ENCODE measurements around the gene NFYA. TPM values are rescaled to one million over a fixed set of nuclear protein-coding genes. Genes with fewer than 3 reads are reported as not detected.

The NFYA gene
- total and polyA plus RNA-seq, 9 of the 15 experiments (the other 6 are each of a cell fraction or from before 2014, with no cell fraction given), result 7.3 to 37.1 (median 21.8) TPM

DNA sequence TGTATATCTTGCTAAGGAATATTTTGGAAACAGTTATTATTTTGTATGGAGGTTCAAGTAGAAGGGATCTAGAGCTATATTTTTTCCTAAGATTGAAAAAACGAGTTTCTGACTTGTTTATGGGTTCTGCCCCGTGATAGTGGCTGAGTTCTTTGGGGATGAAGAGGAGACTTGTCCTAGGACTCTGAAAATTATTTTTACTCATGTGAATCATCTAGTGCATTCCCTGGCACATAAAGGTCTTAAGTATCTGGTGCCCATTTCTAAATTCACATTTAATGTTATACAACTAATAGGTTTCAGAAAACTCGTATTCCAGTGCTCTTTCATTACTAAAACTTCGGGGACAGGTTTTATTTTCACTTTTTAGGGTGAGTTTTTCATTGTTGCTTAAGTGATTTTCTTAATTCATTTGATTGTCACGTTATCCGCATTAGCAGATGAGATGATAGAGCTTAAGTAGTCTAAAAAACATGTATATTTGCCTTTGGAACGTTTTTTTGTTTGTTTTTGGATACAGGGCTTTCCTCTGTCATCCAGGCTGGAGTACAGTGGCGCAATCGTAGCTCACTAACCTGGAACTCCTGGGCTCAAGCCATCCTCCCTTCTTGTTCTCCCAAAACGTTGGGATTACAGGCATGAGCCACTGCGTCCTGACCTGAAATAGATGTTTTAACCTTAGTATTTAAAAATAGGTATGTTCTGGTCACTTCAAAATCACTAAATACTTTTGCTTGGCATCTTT, 2.1 kb downstream of the NFYA start (continued):
- TF ChIP-seq ZFX (CRISPR knock-in tag; IDR thresholded peaks at IDR 0.05), result no peak
- TF ChIP-seq SP1 (CRISPR knock-in tag; IDR thresholded peaks at IDR 0.05), result peak; percentile 8; the same call in 1 of the 2 replicates
- no peak for TF ChIP-seq ILF3 (IDR thresholded peaks at IDR 0.05; ENCODE audit: borderline replicate concordance)
- no peak for TF ChIP-seq MCM2 (IDR thresholded peaks at IDR 0.05; ENCODE audit: low read depth)
- no peak for TF ChIP-seq KDM4B (IDR thresholded peaks at IDR 0.05; ENCODE audit: borderline replicate concordance in 2 of 2, low read depth in 1 of 2)

DNA sequence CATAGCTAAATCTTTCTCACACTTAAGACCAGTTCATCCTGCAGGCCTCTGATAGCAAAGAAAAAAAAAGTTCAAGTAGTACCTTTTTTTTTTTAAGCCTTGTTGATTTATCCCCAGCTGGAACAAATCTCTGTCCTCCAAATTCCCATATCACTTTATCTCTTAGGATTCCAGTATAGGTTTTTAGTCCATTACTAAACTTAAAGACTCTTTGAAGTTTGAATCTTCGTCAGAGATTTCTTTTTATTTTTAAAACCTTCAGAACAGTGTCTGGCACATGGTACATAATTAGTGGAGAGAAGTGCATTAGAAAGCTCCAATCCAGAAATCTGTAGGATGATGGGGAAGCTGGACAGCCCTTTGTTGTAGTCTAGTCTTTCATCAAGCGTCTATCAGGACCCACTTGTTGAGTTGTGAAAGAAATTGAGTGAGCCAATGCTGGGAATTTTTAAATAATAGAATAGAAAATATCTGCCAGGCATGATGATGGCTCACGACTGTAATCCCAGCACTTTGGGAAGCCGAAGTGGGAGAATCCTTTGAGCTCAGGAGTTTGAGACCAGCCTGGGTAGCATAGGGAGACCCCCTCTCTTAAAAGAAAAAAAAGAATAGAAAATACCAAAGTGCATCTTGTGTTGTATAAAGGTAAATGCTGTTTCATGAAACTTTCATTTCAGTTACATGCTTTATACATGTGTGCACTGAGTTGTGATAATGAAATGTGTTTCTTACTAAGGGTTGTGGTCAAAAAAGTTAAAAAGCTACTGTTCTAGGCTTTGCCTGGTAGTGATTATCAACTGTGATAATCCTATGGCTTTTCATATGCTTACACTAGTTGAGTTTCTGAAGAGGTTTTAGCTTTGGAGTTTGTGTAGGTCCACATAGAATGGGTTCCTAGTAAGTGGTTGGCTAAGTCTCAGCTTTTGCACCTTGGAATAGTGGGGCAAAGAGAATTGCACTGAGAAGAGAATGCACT, 3.2 kb downstream of the NFYA start:
- ATAC-seq, result no peak
- FAIRE-seq, result no peak
- ChIA-PET POLR2A (interaction anchor here (0.6 to 1.5 kb wide), 7 partner anchors 8 to 56 kb away, joined by 3 to 6 read pairs (median 3); partner anchors contain the start of gene APOBEC2), CTCF (ENCODE audit: low intra/inter-chr PET ratio) (interaction anchor here (0.5 kb wide), 1 partner anchor 10 kb away, joined by 3 read pairs; no protein-coding TSS in a partner anchor)
- intact Hi-C loops (cut with micrococcal nuclease) (no loop called here), in situ Hi-C loops (cut with MboI) (no loop called here)
- Histone ChIP-seq H3K27me3 (ENCODE audit: control insufficient read depth in 2 of 2, insufficient read depth in 2 of 2, low read length in 2 of 2) (no peaks in the 10 kb centered on the region), H3K4me1 (replicated peaks in 1 of 2; ENCODE audit: control insufficient read depth in 2 of 2, insufficient read depth in 2 of 2, low read length in 2 of 2) (peaks cover 9 to 17% of the 10 kb centered on the region in 2 experiments), H3K9me3 (replicated peaks; ENCODE audit: control insufficient read depth, insufficient read depth, low read depth, low read length) (no peaks in the 10 kb centered on the region), H3K9me1 (ENCODE audit: control insufficient read depth, insufficient read depth, low read length) (no peaks in the 10 kb centered on the region), H2AFZ (ENCODE audit: low read depth, low read length) (no peak overlapping the region), H4K20me1 (replicated peaks; ENCODE audit: control insufficient read depth, insufficient read depth, low read length) (no peaks in the 10 kb centered on the region), H3K4me2 (ENCODE audit: insufficient read depth, low read length) (peak overlapping the region; percentile 99; the same call in 1 of the 2 replicates), H3K36me3 (ENCODE audit: control insufficient read depth, insufficient read depth, low read length) (peaks cover 33% of the 10 kb centered on the region), H3K27ac (ENCODE audit: extremely low read depth, low read depth, low read length) (no peak overlapping the region), H3K79me2 (ENCODE audit: control insufficient read depth, insufficient read depth, low read length) (peaks cover 72% of the 10 kb centered on the region), H3K4me3 (no peak overlapping the region; the same call in 1 of the 2 replicates), H3K9ac (ENCODE audit: insufficient read depth in 1 of 2, low read depth in 2 of 2, low read length in 2 of 2) (no peak overlapping the region)
- no TSS peak for BruUV-seq (replicated peaks)
- TF ChIP-seq ZNF507 (tag; conservative IDR thresholded peaks at IDR 0.05) (no peak), E2F3 (CRISPR knock-in tag; IDR thresholded peaks at IDR 0.05) (no peak), ZNF551 (CRISPR knock-in tag; IDR thresholded peaks at IDR 0.05) (no peak), CBFA2T3 (IDR thresholded peaks at IDR 0.05) (peak; percentile 48), TEAD4 (IDR thresholded peaks at IDR 0.05; ENCODE audit: low read length) (no peak), TEAD4 (CRISPR knock-in tag; IDR thresholded peaks at IDR 0.05; ENCODE audit: borderline replicate concordance) (no peak), ZNF174 (CRISPR knock-in tag; IDR thresholded peaks at IDR 0.05) (no peak), NR3C1 (CRISPR knock-in tag; IDR thresholded peaks at IDR 0.05) (no peak), TAL1 (IDR thresholded peaks at IDR 0.05) (peak; percentile 26; the same call in 1 of the 2 replicates), STAT5A (IDR thresholded peaks at IDR 0.05; ENCODE audit: borderline replicate concordance, low read length) (no peak), ZNF384 (IDR thresholded peaks at IDR 0.05; ENCODE audit: low read depth, low read length) (peak; percentile 68; the same call in 1 of the 2 replicates), KDM1A (IDR thresholded peaks at IDR 0.05) (peak; percentile 19 to 33; a peak in 2 of 4 replicates)
- TF ChIP-seq, protein P1, sequence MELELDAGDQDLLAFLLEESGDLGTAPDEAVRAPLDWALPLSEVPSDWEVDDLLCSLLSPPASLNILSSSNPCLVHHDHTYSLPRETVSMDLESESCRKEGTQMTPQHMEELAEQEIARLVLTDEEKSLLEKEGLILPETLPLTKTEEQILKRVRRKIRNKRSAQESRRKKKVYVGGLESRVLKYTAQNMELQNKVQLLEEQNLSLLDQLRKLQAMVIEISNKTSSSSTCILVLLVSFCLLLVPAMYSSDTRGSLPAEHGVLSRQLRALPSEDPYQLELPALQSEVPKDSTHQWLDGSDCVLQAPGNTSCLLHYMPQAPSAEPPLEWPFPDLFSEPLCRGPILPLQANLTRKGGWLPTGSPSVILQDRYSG (tag; conservative IDR thresholded peaks at IDR 0.05; ENCODE audit: low read depth), result no peak
- TF ChIP-seq, protein P2, sequence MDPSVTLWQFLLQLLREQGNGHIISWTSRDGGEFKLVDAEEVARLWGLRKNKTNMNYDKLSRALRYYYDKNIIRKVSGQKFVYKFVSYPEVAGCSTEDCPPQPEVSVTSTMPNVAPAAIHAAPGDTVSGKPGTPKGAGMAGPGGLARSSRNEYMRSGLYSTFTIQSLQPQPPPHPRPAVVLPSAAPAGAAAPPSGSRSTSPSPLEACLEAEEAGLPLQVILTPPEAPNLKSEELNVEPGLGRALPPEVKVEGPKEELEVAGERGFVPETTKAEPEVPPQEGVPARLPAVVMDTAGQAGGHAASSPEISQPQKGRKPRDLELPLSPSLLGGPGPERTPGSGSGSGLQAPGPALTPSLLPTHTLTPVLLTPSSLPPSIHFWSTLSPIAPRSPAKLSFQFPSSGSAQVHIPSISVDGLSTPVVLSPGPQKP (CRISPR knock-in tag; IDR thresholded peaks at IDR 0.05), result no peak
- DNase-seq (ENCODE audit: extremely low read depth in 1 of 4, low spot score in 3 of 4), result no peak
- WGBS (ENCODE audit: insufficient coverage, low coverage, missing lambda C conversion rate), result 65% methylated on average over 4 of the region's 4 CpGs

Measured in K562 (cell line).